Loucy (cell line): ENCODE results near the gene PALS2.

Experiments used
- H2AFZ ChIP-seq: fragments of 200-600 bp; sonication (generic); 2 replicates; pipeline ENCODE4 v1.6.0; 2016; ENCODE audit warnings: antibody characterized with exemption, mild to moderate bottlenecking, low read length, moderate library complexity
- H3F3A ChIP-seq: fragments of 200-600 bp; 2 replicates; pipeline ENCODE4 v1.6.0; 2016; ENCODE audit warnings: antibody characterized with exemption, low read depth, mild to moderate bottlenecking
- H3K27me3 ChIP-seq: fragments of 200-600 bp; sonication (generic); 2 replicates; pipeline ENCODE4 v1.6.1; 2014; ENCODE audit warnings: low read length, mild to moderate bottlenecking; ENCODE audit not compliant: insufficient read depth, poor library complexity, severe bottlenecking
- H3K36me3 ChIP-seq: fragments of 200-600 bp; sonication (generic); 2 replicates; pipeline ENCODE4 v1.6.1; 2016; ENCODE audit warnings: low read length; ENCODE audit not compliant: insufficient read depth
- H3K4me1 ChIP-seq: fragments of 200-600 bp; sonication (generic); 2 replicates; pipeline ENCODE4 v1.5.1; 2014; ENCODE audit warnings: low read length, mild to moderate bottlenecking; ENCODE audit not compliant: insufficient read depth, poor library complexity, severe bottlenecking
- H3K4me2 ChIP-seq: fragments of 200-600 bp; sonication (generic); 2 replicates; pipeline ENCODE4 v1.6.0; 2014; ENCODE audit warnings: antibody characterized with exemption, low read length, low read depth, mild to moderate bottlenecking; ENCODE audit not compliant: poor library complexity, severe bottlenecking
- H3K4me3 ChIP-seq: fragments of 200-600 bp; sonication (generic); 2 replicates; pipeline ENCODE4 v1.5.1; 2014; ENCODE audit warnings: low read length, mild to moderate bottlenecking, mixed read lengths; ENCODE audit not compliant: poor library complexity, severe bottlenecking
- H3K79me2 ChIP-seq: fragments of 200-600 bp; sonication (generic); 2 replicates; pipeline ENCODE4 v1.6.1; 2014; ENCODE audit warnings: low read length; ENCODE audit not compliant: insufficient read depth
- H3K9ac ChIP-seq: fragments of 200-600 bp; sonication (generic); 2 replicates; pipeline ENCODE4 v1.6.0; 2014; ENCODE audit warnings: mild to moderate bottlenecking, low read depth, low read length, moderate library complexity; ENCODE audit not compliant: poor library complexity, severe bottlenecking
- H3K9me2 ChIP-seq: fragments of 200-600 bp; sonication (generic); replicated peaks from 2 replicates; pipeline ENCODE4 v1.6.1; 2016; ENCODE audit warnings: low read depth, low read length, mixed read lengths
- H3K9me3 ChIP-seq: fragments of 200-600 bp; sonication (generic); 2 replicates; pipeline ENCODE4 v1.6.1; 2014; ENCODE audit warnings: mild to moderate bottlenecking, antibody characterized with exemption, low read length, low read depth; ENCODE audit not compliant: insufficient read depth
- H4K20me1 ChIP-seq: fragments of 200-600 bp; sonication (generic); 2 replicates; pipeline ENCODE4 v1.6.0; 2014; ENCODE audit warnings: antibody characterized with exemption, low read length, mild to moderate bottlenecking; ENCODE audit not compliant: insufficient read depth, poor library complexity, severe bottlenecking
- EZH2phosphoT487 ChIP-seq: fragments of 200-600 bp; IDR thresholded peaks from 2 replicates; pipeline ENCODE4 v1.6.1; 2018; ENCODE audit warnings: antibody characterized with exemption, mild to moderate bottlenecking, moderate library complexity, borderline replicate concordance
- TF ChIP-seq, protein P1 (sequence below): fragments of 200-600 bp; sonication (generic); conservative IDR thresholded peaks from 2 replicates; pipeline ENCODE4 v1.5.1; 2014; ENCODE audit warnings: mild to moderate bottlenecking, antibody characterized with exemption, low read length

Gene PALS2

DNA sequence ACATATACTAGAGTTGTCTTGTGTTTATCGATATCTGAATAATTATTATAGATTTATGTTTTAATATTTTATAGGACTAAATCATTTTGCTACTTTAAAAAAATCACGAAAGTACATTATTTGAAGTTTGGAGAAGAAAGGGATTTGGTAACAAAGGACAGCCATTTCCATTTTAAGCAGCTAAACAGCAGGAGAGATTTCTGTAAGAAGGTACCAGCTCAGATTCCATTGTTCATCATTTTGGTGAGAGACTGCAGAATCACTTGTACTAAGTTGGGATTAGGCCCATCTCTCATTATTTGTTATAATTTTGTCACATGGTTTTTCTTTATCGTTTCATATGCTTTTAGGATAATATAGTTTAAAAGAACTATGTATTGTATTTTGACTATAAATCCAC is 46.7 kb downstream of the PALS2 start:
- H3K4me2 ChIP-seq = no peak overlapping the region
- H3K9me3 ChIP-seq = 0 out of 2 replicates have a peak, but pooled peaks cover 11% of the 10 kb centered on the region
- no peaks in the 10 kb centered on the region for H3F3A ChIP-seq
- H4K20me1 ChIP-seq = no peaks in the 10 kb centered on the region
- no peak overlapping the region for H3K9ac ChIP-seq
- TF ChIP-seq EZH2phosphoT487 = no peak
- TF ChIP-seq, protein P1, sequence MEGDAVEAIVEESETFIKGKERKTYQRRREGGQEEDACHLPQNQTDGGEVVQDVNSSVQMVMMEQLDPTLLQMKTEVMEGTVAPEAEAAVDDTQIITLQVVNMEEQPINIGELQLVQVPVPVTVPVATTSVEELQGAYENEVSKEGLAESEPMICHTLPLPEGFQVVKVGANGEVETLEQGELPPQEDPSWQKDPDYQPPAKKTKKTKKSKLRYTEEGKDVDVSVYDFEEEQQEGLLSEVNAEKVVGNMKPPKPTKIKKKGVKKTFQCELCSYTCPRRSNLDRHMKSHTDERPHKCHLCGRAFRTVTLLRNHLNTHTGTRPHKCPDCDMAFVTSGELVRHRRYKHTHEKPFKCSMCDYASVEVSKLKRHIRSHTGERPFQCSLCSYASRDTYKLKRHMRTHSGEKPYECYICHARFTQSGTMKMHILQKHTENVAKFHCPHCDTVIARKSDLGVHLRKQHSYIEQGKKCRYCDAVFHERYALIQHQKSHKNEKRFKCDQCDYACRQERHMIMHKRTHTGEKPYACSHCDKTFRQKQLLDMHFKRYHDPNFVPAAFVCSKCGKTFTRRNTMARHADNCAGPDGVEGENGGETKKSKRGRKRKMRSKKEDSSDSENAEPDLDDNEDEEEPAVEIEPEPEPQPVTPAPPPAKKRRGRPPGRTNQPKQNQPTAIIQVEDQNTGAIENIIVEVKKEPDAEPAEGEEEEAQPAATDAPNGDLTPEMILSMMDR = no peak
- H3K27me3 ChIP-seq = no peaks in the 10 kb centered on the region
- no peaks in the 10 kb centered on the region for H3K36me3 ChIP-seq
- no peak overlapping the region for H2AFZ ChIP-seq
- H3K79me2 ChIP-seq = peaks cover 36% of the 10 kb centered on the region; the same call in 1 of the 2 replicates
- peaks cover 4% of the 10 kb centered on the region for H3K4me1 ChIP-seq
- no peak overlapping the region for H3K4me3 ChIP-seq
- H3K9me2 ChIP-seq = no peaks in the 10 kb centered on the region

DNA sequence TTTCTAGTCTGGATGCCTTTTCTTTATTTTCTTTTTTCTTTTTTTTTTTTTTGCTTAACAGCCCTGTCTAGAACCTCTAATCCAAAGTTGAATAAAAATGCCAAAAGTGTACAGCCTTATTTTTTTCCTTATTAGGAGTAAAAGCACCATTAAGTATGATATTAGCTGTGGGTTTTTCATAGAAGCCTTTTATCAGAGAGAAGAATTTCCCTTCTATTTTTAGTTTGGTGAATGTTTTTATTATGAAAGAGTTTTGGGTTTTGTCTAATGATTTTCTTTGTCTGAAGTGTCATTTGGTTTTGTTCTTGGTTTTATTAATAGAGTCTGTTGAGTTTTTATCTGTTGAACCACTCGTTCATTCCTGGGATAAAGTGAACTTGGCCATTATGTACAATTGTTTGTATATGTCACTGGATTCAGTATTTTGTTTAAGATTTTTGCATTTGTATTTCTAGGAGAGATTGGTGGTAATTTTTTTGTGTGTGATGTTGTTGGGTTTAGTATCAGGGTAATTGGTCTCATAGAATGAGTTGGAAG is 49.5 kb downstream of the PALS2 start:
- no peaks in the 10 kb centered on the region for H4K20me1 ChIP-seq
- H3K4me2 ChIP-seq = peak overlapping the region; percentile 34
- peaks cover 25% of the 10 kb centered on the region; the same call in 1 of the 2 replicates for H3K79me2 ChIP-seq
- H3K27me3 ChIP-seq = no peaks in the 10 kb centered on the region
- H3K9me2 ChIP-seq = no peaks in the 10 kb centered on the region
- no peaks in the 10 kb centered on the region for H3F3A ChIP-seq
- no peaks in the 10 kb centered on the region for H3K9me3 ChIP-seq
- no peaks in the 10 kb centered on the region for H3K36me3 ChIP-seq
- peaks cover 4% of the 10 kb centered on the region for H3K4me1 ChIP-seq
- H3K4me3 ChIP-seq = no peak overlapping the region
- no peak for TF ChIP-seq EZH2phosphoT487
- TF ChIP-seq, protein P1 = no peak
- H3K9ac ChIP-seq = no peak overlapping the region
- no peak overlapping the region for H2AFZ ChIP-seq
